ENCODE results near the gene CACNA1C. TPM values are rescaled to one million over a fixed set of nuclear protein-coding genes. Genes with fewer than 3 reads are reported as not detected.

CACNA1C gene
- total and polyA plus RNA-seq, 2 of the 4 experiments (the other 2 are of a cell fraction), result 1.6 to 2.6 TPM

DNA sequence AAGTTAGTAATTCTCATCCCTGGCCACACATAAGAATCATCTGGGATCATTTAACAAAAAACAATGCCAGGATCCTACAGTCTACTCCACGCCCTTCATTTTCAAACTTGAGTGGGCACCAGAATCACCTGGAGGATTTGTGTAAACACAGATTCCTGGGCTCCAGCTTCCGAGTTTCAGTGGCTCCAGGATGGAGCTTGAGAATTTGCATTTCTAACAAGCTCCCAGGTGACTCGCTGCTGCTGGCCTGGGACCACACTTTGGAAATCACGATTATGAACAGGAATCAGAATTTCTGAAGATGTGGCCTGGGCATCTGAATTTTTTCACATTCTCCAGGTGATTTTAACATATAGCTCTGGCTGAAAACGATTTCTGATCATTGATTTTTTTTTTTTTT, 234.8 kb downstream of the CACNA1C start:
- no peak overlapping the region for H3K9ac ChIP-seq (ENCODE audit: low read depth, low read length)
- no peaks in the 10 kb centered on the region for H3K36me3 ChIP-seq (ENCODE audit: control insufficient read depth, insufficient read depth, low read length)
- H3K79me1 ChIP-seq (ENCODE audit: low read depth in 1 of 2, low read length in 2 of 2), result peaks cover 4 to 25% of the 10 kb centered on the region in 2 experiments; a peak in 1 of 4 replicates
- DNase-seq (no peak), ATAC-seq (ENCODE audit: low read depth) (no peak)
- H3K4me1 ChIP-seq (ENCODE audit: control insufficient read depth, insufficient read depth, low read length), result peaks cover 44% of the 10 kb centered on the region
- H4K8ac ChIP-seq (ENCODE audit: low read depth in 2 of 2, low read length in 2 of 2), result peak overlapping the region; percentile 6 to 75; a peak in 3 of 4 replicates
- no peaks in the 10 kb centered on the region for H3K27me3 ChIP-seq (ENCODE audit: control insufficient read depth, insufficient read depth, low read length)
- H2AFZ ChIP-seq (replicated peaks; ENCODE audit: low read length, poor library complexity), result no peak overlapping the region
- no peaks in the 10 kb centered on the region for H3K9me3 ChIP-seq (ENCODE audit: control insufficient read depth, insufficient read depth, low read length)
- peaks cover 33% of the 10 kb centered on the region for H3K9me1 ChIP-seq (ENCODE audit: insufficient read depth, low read length)
- H3K18ac ChIP-seq (ENCODE audit: low read depth, low read length), result peak overlapping the region; percentile 61
- no peak overlapping the region for H3K4me3 ChIP-seq (ENCODE audit: insufficient read depth, low read depth, low read length)
- H4K20me1 ChIP-seq (ENCODE audit: insufficient read depth, low read length), result no peaks in the 10 kb centered on the region
- H2BK15ac ChIP-seq (ENCODE audit: low read depth, low read length), result peak overlapping the region; percentile 85; the same call in 2 of the 3 replicates
- H4K5ac ChIP-seq (ENCODE audit: low read depth, low read length), result no peak overlapping the region; the same call in 1 of the 2 replicates
- H3K14ac ChIP-seq (replicated peaks; ENCODE audit: low read depth, low read length), result peak overlapping the region; percentile 61; the same call in 1 of the 2 replicates
- TF ChIP-seq POLR2A (IDR thresholded peaks at IDR 0.05; ENCODE audit: low read depth, low read length), result no peak
- TF ChIP-seq NFE2L2 (IDR thresholded peaks at IDR 0.05; ENCODE audit: low read depth, low read length), result no peak
- no peak for TF ChIP-seq MAFK (IDR thresholded peaks at IDR 0.05; ENCODE audit: low read depth, low read length)
- no peak for TF ChIP-seq SMC3 (IDR thresholded peaks at IDR 0.05; ENCODE audit: low read depth, low read length)
- no peak for TF ChIP-seq BHLHE40 (IDR thresholded peaks at IDR 0.05; ENCODE audit: low read depth, low read length)
- no peak overlapping the region for H2AK9ac ChIP-seq (replicated peaks; ENCODE audit: low read depth, low read length, poor library complexity)
- dilution Hi-C loops (cut with HindIII; ENCODE audit: low sequenced_read_pairs, unreplicated experiment) (no loop called here), in situ Hi-C loops (cut with MboI; ENCODE audit: low sequenced_read_pairs) (loop anchor here (10.0 to 25.0 kb wide), 3 partner anchors 297 to 625 kb away; partner anchors contain the start of gene LRTM2), intact Hi-C loops (cut with micrococcal nuclease) (loop anchor here (10.0 kb wide), 1 partner anchor 343 kb away; no protein-coding TSS in a partner anchor)
- no peak overlapping the region for H2AK5ac ChIP-seq (ENCODE audit: low read depth, low read length)
- ChIA-PET CTCF (interaction anchor here (0.6 to 1.4 kb wide), 4 partner anchors 15 to 296 kb away, joined by 3 to 5 read pairs (median 4); no protein-coding TSS in a partner anchor), POLR2A (ENCODE audit: unreplicated experiment) (no interaction called here)
- peak overlapping the region; percentile 39; the same call in 1 of the 2 replicates for H3K4ac ChIP-seq (ENCODE audit: low read depth, low read length)
- no peak overlapping the region for H3K56ac ChIP-seq (ENCODE audit: extremely low read depth, insufficient read depth, low read length)
- H2BK120ac ChIP-seq (ENCODE audit: low read depth, low read length), result peak overlapping the region; percentile 70
- peak overlapping the region; percentile 86 for H4K91ac ChIP-seq (ENCODE audit: insufficient read depth, low read depth, low read length)
- no peak overlapping the region for H3K23ac ChIP-seq (ENCODE audit: low read depth, low read length)
- no CpG with 5 or more reads among the region's 5 CpGs for WGBS, 2 experiments (ENCODE audit: extremely low coverage in 2 of 2, insufficient read length in 1 of 2)
- H2BK5ac ChIP-seq (ENCODE audit: low read depth, low read length, poor library complexity, severe bottlenecking), result no peak overlapping the region
- no peak overlapping the region for H3K27ac ChIP-seq (ENCODE audit: insufficient read depth, low read length)
- peak overlapping the region; percentile 58; the same call in 1 of the 2 replicates for H2BK20ac ChIP-seq (ENCODE audit: low read depth, low read length)
- BruUV-seq (replicated peaks), result no TSS peak
- H3K4me2 ChIP-seq (ENCODE audit: low read depth, low read length), result no peak overlapping the region

Data from IMR-90 (cell line).